CD14-positive monocyte (primary cell): ENCODE results near the gene CAV1. TPM values are rescaled to one million over a fixed set of nuclear protein-coding genes. Genes with fewer than 3 reads are reported as not detected.

Source experiments
- DNase-seq, 3 donors: peaks; one replicate each; pipeline ENCODE4 v3.0.0-alpha.2; 2011 to 2022
- H2AFZ ChIP-seq: 2 replicates; pipeline ENCODE4 v1.6.0; 2012; ENCODE audit warnings: mild to moderate bottlenecking, low read depth, low read length, inconsistent platforms; ENCODE audit not compliant: insufficient read depth, poor library complexity, severe bottlenecking
- H3K27ac ChIP-seq, 2 donors: 1 replicate in 1 of 2; 2 replicates in 1 of 2; pipeline ENCODE4 v1.5.1; 2012 to 2013; ENCODE audit warnings: low read length in 2 of 2, control low read depth in 1 of 2, inconsistent platforms in 1 of 2, low read depth in 1 of 2, mild to moderate bottlenecking in 1 of 2
- H3K27me3 ChIP-seq, 2 donors: one replicate each; pipeline versions ENCODE4 v1.6.0 to v1.6.1; 2011 to 2013; ENCODE audit warnings: low read length in 2 of 2; ENCODE audit not compliant: control insufficient read depth in 2 of 2, insufficient read depth in 2 of 2
- H3K36me3 ChIP-seq, 2 donors: replicated peaks in 1 of 2; 1 replicate in 1 of 2; 2 replicates in 1 of 2; pipeline versions ENCODE4 v1.5.1 to v1.6.1; 2012 to 2013; ENCODE audit warnings: low read length in 2 of 2, control low read depth in 1 of 2, inconsistent platforms in 1 of 2, mild to moderate bottlenecking in 1 of 2; ENCODE audit not compliant: insufficient read depth in 2 of 2, control insufficient read depth in 1 of 2
- H3K4me1 ChIP-seq, 2 donors: 1 replicate in 1 of 2; 2 replicates in 1 of 2; pipeline versions ENCODE4 v1.5.1 to v1.6.1; 2012 to 2013; ENCODE audit warnings: low read length in 2 of 2, control low read depth in 1 of 2, inconsistent platforms in 1 of 2, mild to moderate bottlenecking in 1 of 2, moderate library complexity in 1 of 2; ENCODE audit not compliant: insufficient read depth in 2 of 2, control insufficient read depth in 1 of 2
- H3K4me2 ChIP-seq: replicated peaks from 2 replicates; pipeline ENCODE3; 2012; ENCODE audit warnings: low read length, moderate library complexity, mild to moderate bottlenecking; ENCODE audit not compliant: poor library complexity, severe bottlenecking; ENCODE audit errors: extremely low read depth
- H3K4me3 ChIP-seq, 3 experiments: fragments of 200-600 bp in 1 of 3; sonication (generic) in 1 of 3; replicated peaks in 1 of 3; 1 replicate in 2 of 3; 2 replicates in 1 of 3; pipeline ENCODE4 v1.5.1; 2011 to 2013; ENCODE audit warnings: low read length in 3 of 3, mild to moderate bottlenecking in 3 of 3, control low read depth in 2 of 3, low read depth in 2 of 3, inconsistent platforms in 1 of 3, moderate library complexity in 1 of 3
- H3K79me2 ChIP-seq: 2 replicates; pipeline ENCODE4 v1.6.0; 2012; ENCODE audit warnings: mild to moderate bottlenecking, control low read depth, inconsistent platforms, low read length, moderate library complexity; ENCODE audit not compliant: insufficient read depth
- H3K9ac ChIP-seq: 2 replicates; pipeline ENCODE4 v1.6.0; 2017; ENCODE audit warnings: low read length, mild to moderate bottlenecking; ENCODE audit not compliant: insufficient read depth, poor library complexity, severe bottlenecking
- H3K9me3 ChIP-seq, 2 donors: replicated peaks in 1 of 2; 1 replicate in 1 of 2; 2 replicates in 1 of 2; pipeline versions ENCODE4 v1.5.1 to v1.6.1; 2012 to 2013; ENCODE audit warnings: low read length in 2 of 2, control low read depth in 1 of 2; ENCODE audit not compliant: control insufficient read depth in 1 of 2, insufficient read depth in 1 of 2
- H4K20me1 ChIP-seq: 2 replicates; pipeline ENCODE4 v1.6.0; 2012; ENCODE audit warnings: mild to moderate bottlenecking, low read length, control low read depth, moderate library complexity; ENCODE audit not compliant: insufficient read depth
- H3K27ac Mint-ChIP-seq, 7 donors: one replicate each; pipeline ENCODE4 v1.8.0; 2020; ENCODE audit warnings: mild to moderate bottlenecking in 7 of 7, mixed read lengths in 7 of 7, moderate library complexity in 6 of 7, inconsistent platforms in 2 of 7
- H3K27me3 Mint-ChIP-seq, 3 donors: one replicate each; pipeline ENCODE4 v1.8.0; 2021 to 2022; ENCODE audit warnings: low read depth in 3 of 3, mild to moderate bottlenecking in 3 of 3, mixed read lengths in 3 of 3, moderate library complexity in 3 of 3, inconsistent platforms in 1 of 3
- H3K36me3 Mint-ChIP-seq, 2 donors: one replicate each; pipeline ENCODE4 v1.8.0; 2020; ENCODE audit warnings: mixed read lengths in 2 of 2, inconsistent platforms in 1 of 2, mild to moderate bottlenecking in 1 of 2
- H3K4me1 Mint-ChIP-seq: one replicate; pipeline ENCODE4 v1.8.0; 2020; ENCODE audit warnings: mild to moderate bottlenecking, mixed read lengths
- H3K4me3 Mint-ChIP-seq, 2 donors: one replicate each; pipeline ENCODE4 v1.8.0; 2020; ENCODE audit warnings: mild to moderate bottlenecking in 2 of 2, mixed read lengths in 2 of 2, moderate library complexity in 1 of 2
- H3K9me3 Mint-ChIP-seq, 7 donors: one replicate each; pipeline ENCODE4 v1.8.0; 2020 to 2022; ENCODE audit warnings: mixed read lengths in 7 of 7, mild to moderate bottlenecking in 6 of 7, moderate library complexity in 6 of 7, inconsistent platforms in 2 of 7
- CTCF ChIP-seq: fragments of 200-600 bp; IDR thresholded peaks from one replicate; pipeline ENCODE4 v1.8.0; 2022; ENCODE audit warnings: antibody characterized with exemption, mild to moderate bottlenecking
- WGBS: methylation state at CpG from one replicate; pipeline ENCODE4 v1.1.5; 2013; ENCODE audit warnings: missing lambda C conversion rate; ENCODE audit not compliant: insufficient coverage; 5-methylcytosine and 5-hydroxymethylcytosine counted together
- intact Hi-C, 2 donors: fragments of 100-400 bp; cut with micrococcal nuclease; formaldehyde crosslinking; loops; one replicate each; pipeline versions ENCODE4 v1.15.0 to v1.15.1; 2023
- polyA plus RNA-seq, 3 donors: library from polyadenylated mRNA; depleted of rRNA in 1 of 3; unstranded in 2 of 3; stranded (reverse) in 1 of 3; fragments of 300-500 nt in 2 of 3; fragments of >200 nt in 1 of 3; fragmentation: Illumina TruSeq in 2 of 3; gene quantifications; 1 replicate in 2 of 3; 2 replicates in 1 of 3; pipeline ENCODE4 v1.2.3, GENCODE V29; 2012 to 2021
- small RNA-seq: library from RNA; depleted of rRNA; stranded (forward); fragments of <200 nt; gene quantifications from one replicate; pipeline ENCODE3, GENCODE V24; 2012; ENCODE audit warnings: low read depth; ENCODE audit not compliant: insufficient read length

CAV1 gene
- polyA plus RNA-seq, 3 donors = not detected

DNA sequence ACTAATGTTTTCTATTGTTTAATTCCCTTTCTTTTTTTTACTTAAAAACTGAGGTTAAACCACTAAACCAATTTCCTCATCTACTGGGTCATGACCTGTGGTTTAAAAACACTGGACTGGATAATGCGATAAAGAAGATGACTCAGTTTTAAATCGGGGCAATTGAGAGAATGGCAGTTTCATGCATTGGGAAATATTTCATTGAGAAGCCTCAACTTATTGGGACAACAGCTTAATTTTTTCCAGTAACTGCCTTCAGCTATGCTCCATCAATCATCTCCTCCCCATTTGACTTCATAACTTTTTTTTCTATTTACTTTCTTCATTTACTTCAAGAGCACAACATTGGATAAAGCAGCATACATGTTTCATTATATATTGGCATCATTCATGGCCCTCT is 85.4 kb downstream of the CAV1 start:
- Histone ChIP-seq H3K9ac (no peak overlapping the region), H4K20me1 (no peaks in the 10 kb centered on the region), H3K4me1 (peaks cover 6 to 11% of the 10 kb centered on the region in 2 donors), H3K79me2 (no peaks in the 10 kb centered on the region), H3K27me3 (peaks cover 67 to 76% of the 10 kb centered on the region in 2 donors), H2AFZ (no peak overlapping the region), H3K9me3 (no peaks in the 10 kb centered on the region), H3K27ac (no peak overlapping the region), H3K4me2 (peak overlapping the region; percentile 38), H3K4me3 (no peak overlapping the region), H3K36me3 (no peaks in the 10 kb centered on the region)
- DNase-seq = peak; percentile 55 to 80 (median 69)
- intact Hi-C loops = no loop called here
- WGBS = no CpG with 5 or more reads among the region's 2 CpGs
- Mint-ChIP-seq H3K4me3 (peak overlapping the region in 1 of 2 donors; percentile 28), H3K4me1 (peaks cover 14% of the 10 kb centered on the region), H3K27me3 (peaks cover 45 to 72% (median 46%) of the 10 kb centered on the region in 3 donors), H3K27ac (peak overlapping the region in 2 of 7 donors; percentile 74 to 77), H3K9me3 (peaks cover 0 to 2% (median 0%) of the 10 kb centered on the region in 7 donors), H3K36me3 (no peaks in the 10 kb centered on the region)
- no peak for TF ChIP-seq CTCF

DNA sequence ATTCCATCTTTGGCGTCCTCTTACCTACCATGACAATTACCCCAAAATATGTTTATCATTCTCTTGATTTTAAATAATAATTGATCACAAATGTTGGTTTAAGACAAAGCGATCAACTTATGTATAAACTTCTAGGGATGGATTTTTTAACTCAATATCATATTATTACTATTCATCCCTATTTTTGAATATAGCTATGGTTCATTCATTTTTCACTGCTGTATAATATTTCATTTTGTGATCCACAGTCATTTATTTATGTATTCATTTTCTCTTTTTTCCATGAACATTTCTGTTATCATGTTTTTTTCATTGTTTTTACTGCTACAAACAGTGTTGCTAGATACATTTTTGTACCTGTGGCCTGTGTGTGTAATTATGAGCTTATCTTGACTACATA is 85.9 kb downstream of the CAV1 start:
- no peak for TF ChIP-seq CTCF
- Mint-ChIP-seq H3K27me3 (peaks cover 47 to 74% (median 50%) of the 10 kb centered on the region in 3 donors), H3K9me3 (peaks cover 0 to 2% (median 0%) of the 10 kb centered on the region in 7 donors), H3K4me3 (no peak overlapping the region), H3K36me3 (no peaks in the 10 kb centered on the region), H3K4me1 (peaks cover 14% of the 10 kb centered on the region), H3K27ac (no peak overlapping the region)
- intact Hi-C loops = no loop called here
- H3K4me2 ChIP-seq = no peak overlapping the region
- no peak overlapping the region for H3K9ac ChIP-seq
- no peak overlapping the region for H2AFZ ChIP-seq
- H3K4me3 ChIP-seq = no peak overlapping the region
- no peaks in the 10 kb centered on the region for H3K36me3 ChIP-seq
- no peak for DNase-seq
- H3K79me2 ChIP-seq = no peaks in the 10 kb centered on the region
- no CpG with 5 or more reads among the region's 2 CpGs for WGBS
- H4K20me1 ChIP-seq = no peaks in the 10 kb centered on the region
- H3K27ac ChIP-seq = no peak overlapping the region
- H3K27me3 ChIP-seq = peaks cover 70 to 77% of the 10 kb centered on the region in 2 donors
- peaks cover 6 to 11% of the 10 kb centered on the region in 2 donors for H3K4me1 ChIP-seq
- H3K9me3 ChIP-seq = no peaks in the 10 kb centered on the region

Small RNA genes within 50 kb of the gene (small RNA-seq; reads per million reads assigned to genes)
- not detected for gene AC006159.2

Other genes starting within 250 kb of the CAV1 start
- under 1 TPM in 1 of 3 donors, not detected in 2; 0.19 TPM for gene CAV2, start 25.3 kb upstream of the CAV1 start, polyA plus RNA-seq
- gene MET, start 147.2 kb downstream of the CAV1 start, polyA plus RNA-seq = not detected